Stomach (tissue), 4 donors: ENCODE measurements around the gene SMYD3.
"Not testable (repeated sequence)": the region's sequence is repeated elsewhere in the genome, so short reads cannot be mapped to it uniquely, and the experiment has no call there.

Experiments used
- CTCF ChIP-seq, 7 experiments: fragments of 450-650 bp in 4 of 7; fragments of 200-600 bp in 3 of 7; sonication (generic) in 3 of 7; IDR thresholded peaks; one replicate each; pipeline ENCODE4 v1.5.1; 2016 to 2019; ENCODE audit warnings: antibody characterized with exemption in 7 of 7, control low read depth in 2 of 7, mild to moderate bottlenecking in 1 of 7
- EP300 ChIP-seq: sonication (generic); formaldehyde crosslinking; IDR thresholded peaks from one replicate; pipeline ENCODE4 v1.6.1; 2017; ENCODE audit warnings: antibody characterized with exemption
- POLR2A ChIP-seq, 4 donors: fragments of 450-650 bp; IDR thresholded peaks; one replicate each; pipeline ENCODE4 v1.6.1; 2016; ENCODE audit warnings: antibody characterized with exemption in 4 of 4, control low read depth in 2 of 4, mild to moderate bottlenecking in 1 of 4, moderate library complexity in 1 of 4
- POLR2AphosphoS5 ChIP-seq, 3 donors: sonication (generic); formaldehyde crosslinking; IDR thresholded peaks; one replicate each; pipeline ENCODE4 v1.6.1; 2016; ENCODE audit warnings: antibody characterized with exemption in 3 of 3

- not testable (repeated sequence) for TF ChIP-seq CTCF (IDR thresholded peaks at IDR 0.05); POLR2AphosphoS5 (IDR thresholded peaks at IDR 0.05); POLR2A (IDR thresholded peaks at IDR 0.05); EP300
These were observed 688.7 kb downstream of the SMYD3 start for GRCh38 chr1:245818363-245818762.
